HG03139 (cell line): ENCODE measurements around the gene ERCC6L.
"Not testable (repeated sequence)": the region's sequence is repeated elsewhere in the genome, so short reads cannot be mapped to it uniquely, and the experiment has no call there.

ENCODE experiments used
- ATAC-seq: cut with Tn5 transposase; IDR thresholded peaks from one replicate; pipeline ENCODE4 v1.9.1; 2021; ENCODE audit not compliant: unreplicated experiment

Gene ERCC6L

DNA sequence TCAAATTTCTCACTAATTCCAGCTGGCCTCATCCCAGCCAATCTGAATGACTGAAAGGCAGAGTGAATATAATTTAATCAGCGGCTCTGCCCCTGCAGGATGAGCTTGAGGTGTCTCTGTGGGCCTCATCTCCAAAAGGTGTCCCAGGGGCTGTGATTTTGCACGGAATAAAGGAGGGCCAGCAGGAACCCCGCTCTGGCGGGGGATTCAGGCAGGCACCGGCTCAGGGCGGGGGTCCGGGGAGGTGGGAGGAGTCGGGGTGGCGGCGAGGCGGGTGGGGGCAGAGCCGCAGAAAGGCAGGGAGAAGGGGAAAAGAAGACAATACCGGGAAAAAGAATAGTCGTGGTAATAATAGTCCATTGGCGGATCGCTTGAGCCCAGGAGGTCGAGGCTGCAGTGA lies 16.0 kb upstream of the ERCC6L start:
- ATAC-seq = no peak

DNA sequence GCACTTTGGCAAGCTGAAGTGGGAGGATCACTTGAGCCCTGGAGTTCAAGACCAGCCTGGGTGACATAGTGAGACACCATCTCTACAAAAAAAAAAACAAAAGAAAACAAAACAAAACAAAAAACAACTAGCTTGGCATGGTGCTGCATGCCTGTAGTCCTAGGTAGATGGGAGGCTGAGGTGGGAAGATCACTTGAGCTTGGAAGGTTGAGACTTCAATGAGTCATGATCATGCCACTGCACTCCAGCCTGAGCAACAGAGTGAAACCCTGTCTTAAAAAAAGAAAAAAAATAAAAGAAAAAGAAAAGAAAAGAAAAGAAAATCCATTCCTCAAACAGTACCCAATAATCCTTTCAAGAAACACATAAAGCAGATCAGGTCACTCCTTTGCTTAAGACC lies 14.9 kb upstream of the ERCC6L start:
- no peak for ATAC-seq

DNA sequence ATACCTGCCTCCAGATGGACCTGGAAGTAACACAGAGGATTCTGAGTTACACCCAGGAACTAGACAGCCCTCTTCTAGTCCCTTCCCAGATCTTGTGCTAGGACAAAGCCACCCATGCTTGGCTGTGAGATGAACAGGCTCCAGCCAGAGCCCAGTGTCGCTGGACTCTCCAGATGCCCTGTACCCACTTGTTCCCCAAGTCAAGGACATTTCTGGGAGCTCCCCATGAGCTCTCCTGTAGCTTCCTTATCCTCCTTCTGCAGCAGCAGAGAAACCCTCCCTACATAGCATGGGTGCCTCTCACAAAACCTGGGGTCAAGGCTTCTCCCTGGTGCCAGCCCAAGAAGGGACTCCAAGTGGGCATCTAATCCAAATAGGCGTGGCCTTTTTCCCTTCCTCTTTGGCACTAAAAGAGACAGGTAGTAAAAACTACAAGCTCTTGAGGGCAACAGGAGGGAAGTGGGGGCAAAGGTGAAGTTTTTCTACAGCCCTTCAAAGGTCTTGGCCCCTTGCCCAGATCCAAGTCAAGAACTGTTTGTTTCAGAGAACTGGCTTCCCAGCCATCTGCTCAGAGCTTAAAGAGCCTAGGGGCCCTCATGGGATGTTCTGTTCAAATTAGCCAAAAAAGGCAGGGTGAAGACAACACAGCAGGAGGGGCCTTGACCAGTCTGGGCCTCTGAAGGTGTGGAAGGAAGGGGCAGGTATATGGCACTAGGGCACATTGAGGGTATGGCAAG lies 8.5 kb upstream of the ERCC6L start:
- no peak for ATAC-seq

DNA sequence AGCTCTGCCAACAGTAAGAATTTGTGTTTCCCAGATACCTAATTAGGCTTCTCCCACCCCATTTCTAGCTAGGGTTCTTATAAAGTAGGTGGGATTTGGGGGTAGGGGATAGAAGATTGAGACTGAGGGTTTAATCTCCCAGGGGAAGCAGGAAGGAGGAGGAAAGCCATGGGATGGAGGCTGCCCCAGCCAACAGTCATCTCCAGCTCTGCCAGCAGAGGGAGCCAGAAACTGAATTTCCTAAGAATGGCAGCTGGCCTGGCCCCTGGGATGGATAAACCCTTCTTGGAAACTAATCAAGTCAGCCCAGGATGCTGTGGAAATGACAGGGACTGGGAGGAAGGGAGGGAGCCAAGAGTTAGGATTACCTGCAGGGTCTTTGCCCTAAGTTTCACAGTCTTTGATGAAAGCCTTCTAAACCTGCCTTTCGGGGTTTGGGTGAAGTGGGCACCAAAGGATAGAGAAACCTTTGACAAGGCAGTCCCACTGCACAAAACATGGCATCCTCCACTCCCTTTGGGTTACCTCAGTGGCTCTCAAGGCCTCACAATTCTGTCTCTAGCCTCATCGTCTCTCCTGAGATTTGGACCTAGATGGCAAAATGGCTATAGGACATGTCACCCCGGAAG lies 6.7 kb upstream of the ERCC6L start:
- ATAC-seq = no peak

DNA sequence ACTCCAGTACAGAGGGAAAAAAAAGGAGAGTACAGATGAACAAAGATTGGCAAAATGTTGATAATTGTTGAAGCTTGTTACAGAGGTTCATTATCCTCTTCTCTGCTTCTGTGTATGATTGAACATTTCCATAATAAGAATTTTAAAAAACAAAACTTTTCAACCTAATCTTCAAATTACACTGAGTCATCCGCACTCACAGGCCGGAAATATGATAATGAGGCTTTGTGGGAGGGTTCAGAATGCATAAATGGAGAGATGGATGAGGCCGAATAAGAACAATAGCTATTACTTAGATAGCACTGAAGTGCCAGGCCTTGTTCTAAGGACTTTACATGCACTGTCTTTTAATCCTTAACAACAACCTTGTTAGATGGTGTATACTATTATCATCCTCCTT lies 4.6 kb upstream of the ERCC6L start:
- no peak for ATAC-seq

DNA sequence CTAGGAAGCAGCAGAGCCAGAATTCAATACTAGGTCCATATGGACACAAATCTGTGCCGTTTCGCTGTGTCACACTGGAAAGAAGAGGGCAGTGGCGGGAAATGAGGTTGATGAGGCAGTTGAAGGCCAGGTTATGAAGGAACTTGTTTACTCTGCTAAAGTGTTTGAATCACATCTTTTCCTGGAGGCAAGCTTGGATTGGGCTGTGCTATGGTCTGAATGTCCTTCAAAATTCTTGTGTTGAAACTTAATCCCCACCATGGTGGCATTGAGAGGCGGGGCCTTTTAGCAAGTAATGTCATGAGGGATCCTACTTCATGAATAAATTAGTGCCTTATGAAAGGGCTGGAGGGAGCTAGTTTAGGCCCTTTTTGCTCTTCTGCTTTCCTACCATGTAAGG lies 2.1 kb upstream of the ERCC6L start:
- ATAC-seq = no peak

DNA sequence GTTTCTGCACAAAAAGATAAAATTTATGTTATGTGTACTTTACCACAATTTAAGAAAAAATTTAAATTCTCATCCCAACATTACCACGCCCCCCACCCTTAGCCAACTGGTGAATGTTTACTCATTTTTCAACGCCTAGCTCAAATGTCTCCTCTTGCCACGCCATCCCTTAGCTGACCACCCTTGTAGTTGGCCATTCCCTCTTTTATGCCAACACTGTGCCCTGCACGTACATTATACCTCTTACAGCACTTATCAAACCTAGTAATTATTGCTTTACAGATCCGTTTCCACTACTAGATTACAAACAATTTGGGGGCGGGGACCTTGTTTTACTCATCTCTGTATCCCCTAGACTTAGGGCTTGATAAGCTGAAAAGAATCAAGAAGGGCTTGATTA lies 644 bp downstream of the ERCC6L start:
- ATAC-seq = no peak

DNA sequence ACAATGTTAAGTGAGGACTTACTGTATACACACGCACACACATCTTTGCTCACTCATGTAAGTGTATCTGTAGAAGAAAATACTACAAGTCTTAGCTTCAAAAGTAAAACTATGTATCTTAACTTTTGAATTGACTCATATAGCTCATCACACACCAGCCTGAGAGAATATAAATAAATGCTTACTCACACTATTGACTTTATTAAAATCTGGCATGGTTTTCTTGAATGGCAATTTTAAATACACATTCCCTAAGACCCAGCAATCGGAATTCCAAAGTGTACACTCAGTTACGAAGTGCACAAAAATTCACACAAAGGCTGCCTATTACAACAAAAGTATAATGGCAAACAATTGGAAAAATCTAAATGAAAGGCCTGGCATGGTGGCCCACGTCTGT lies 2.0 kb downstream of the ERCC6L start:
- ATAC-seq = no peak

DNA sequence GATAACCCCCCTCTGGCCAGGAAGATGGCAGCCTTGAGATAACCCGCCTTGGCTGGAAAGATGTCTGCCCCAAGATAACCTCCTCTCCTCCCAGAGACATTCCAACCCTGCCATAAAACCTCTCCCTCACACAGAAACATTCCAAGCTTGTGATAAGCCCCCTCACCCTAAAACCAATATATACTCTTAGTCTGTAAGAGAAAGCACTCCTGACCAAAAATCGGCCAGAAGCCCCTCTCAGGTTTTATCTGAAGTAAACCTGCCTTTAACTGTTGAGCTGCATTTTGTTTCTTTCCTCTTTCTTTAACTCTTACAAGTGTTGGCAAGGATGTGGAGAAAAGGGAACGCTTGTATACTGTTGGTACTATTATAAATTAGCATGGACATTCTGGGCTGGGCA lies 8.5 kb downstream of the ERCC6L start:
- ATAC-seq = no peak

DNA sequence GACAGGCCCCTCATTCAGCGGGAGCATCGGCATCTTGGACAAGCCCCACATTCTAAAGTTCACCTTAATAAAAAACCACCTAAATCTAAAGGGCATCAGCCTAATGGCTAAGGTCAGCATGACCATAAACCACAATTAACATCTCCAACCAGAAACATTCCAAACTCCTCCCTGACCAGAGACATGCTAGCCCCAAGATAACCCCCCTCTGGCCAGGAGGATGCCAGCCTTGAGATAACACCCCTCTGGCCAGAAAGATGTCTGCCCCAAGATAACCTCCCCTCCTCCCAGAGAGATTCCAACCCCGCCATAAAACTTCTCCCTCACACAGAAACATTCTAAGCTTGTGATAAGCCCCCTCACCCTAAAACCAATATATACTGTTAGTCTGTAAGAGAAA lies 18.5 kb downstream of the ERCC6L start:
- not testable (repeated sequence) for ATAC-seq

DNA sequence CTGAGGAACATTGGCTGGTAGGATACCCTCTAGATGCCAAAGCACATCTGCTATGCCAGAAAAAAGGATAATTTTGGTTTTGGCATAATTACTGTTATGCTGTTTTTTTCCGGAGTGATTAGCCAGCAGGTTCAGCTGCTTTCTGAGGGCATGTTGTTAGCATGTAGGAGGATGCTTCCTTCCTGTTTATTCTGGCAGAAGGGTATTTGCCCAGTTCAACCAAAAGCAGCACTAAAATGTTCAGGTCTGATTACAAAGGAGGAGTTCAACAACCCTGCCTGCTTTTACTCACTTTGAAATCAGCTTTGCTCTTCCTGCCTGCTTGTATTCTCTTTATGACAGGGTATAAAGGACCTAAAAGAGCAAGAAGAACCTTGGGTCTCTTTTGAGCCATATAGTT lies 21.9 kb downstream of the ERCC6L start:
- ATAC-seq = no peak

DNA sequence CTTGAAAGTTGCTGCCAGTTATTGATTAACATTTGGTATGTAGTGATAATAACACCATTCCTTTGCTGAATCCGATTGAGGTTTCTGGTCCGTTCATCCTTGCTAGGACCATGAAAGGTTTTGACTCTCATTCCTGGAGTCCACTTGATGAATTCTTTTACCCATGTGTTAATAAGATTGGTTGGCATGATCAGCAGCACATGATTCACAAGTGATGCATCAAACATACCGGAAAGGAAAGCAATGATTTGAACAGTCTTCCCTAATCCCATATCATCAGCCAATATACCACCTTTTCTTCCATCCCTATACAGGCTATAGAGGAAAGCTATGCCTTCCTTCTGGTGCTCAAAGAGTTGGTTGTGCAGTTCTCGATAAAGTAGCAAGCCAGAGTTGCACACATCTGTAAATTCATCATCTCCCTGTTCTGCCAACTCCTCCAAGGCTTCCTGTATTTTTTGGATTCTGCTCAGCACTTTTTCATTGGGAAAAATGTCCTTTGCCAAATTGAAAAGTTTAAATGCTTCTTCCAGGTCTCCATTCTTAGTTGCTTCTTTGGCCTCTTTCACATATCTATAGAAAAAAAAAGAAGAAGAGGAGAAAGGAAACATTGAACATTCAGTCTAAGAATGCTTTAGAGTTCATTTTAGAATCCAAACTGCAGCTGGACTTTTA lies 30.6 kb downstream of the ERCC6L start:
- ATAC-seq = no peak

DNA sequence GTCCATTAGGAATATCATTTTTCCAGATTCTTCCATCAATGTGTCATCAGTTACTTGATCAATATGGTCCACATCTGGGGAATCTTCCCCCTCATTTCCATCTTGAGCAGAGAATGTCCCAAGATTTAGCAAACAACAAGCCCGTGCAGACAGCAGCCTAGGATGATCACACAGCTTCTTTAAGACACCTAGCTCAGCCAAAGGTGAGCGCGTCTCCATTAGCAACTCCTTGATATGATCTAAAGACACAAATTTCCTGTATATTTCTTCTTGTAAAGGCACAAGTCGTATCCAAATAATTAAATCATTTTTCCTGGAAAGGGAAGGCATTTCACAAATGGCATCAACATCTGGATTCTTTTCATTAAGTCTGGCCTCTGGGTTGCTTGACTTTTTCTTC lies 31.5 kb downstream of the ERCC6L start:
- ATAC-seq = no peak

DNA sequence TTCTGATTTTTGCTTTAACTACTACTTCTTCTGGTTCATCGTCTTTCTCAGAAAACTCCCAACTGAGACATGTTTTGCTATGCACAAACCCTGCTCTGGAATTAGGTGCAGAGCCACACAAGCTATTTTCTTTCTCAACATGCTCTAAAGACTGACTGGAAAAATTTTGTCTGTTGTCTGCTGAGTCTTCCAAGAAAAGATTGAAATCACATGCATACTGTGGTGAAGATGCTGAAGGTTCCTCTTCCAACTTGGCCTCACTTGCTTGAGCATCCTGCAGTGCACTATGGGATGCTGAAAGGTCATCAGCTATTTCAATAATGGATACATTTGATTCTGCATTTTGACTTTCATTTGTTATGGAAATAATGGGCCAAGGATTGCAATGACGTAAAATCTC lies 33.1 kb downstream of the ERCC6L start:
- ATAC-seq = no peak

DNA sequence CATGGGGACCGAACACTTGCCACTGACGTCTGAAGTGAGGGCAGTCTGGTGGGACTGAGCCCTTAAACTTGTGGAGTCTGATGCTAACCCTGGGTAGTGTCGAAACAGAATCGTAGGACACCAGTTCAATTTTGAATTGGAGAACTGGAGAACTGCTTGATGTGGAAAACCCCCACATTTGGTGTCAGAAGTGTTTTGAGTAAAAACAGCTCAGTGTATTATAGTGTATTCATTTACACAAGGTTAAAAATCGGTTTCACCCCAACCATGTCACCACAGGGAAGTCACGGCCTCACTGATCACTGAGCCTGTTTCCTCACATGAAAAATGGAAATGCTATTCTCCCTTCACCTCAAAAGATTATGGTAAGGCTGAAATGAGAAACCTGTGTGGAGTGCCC lies 35.4 kb downstream of the ERCC6L start:
- no peak for ATAC-seq

DNA sequence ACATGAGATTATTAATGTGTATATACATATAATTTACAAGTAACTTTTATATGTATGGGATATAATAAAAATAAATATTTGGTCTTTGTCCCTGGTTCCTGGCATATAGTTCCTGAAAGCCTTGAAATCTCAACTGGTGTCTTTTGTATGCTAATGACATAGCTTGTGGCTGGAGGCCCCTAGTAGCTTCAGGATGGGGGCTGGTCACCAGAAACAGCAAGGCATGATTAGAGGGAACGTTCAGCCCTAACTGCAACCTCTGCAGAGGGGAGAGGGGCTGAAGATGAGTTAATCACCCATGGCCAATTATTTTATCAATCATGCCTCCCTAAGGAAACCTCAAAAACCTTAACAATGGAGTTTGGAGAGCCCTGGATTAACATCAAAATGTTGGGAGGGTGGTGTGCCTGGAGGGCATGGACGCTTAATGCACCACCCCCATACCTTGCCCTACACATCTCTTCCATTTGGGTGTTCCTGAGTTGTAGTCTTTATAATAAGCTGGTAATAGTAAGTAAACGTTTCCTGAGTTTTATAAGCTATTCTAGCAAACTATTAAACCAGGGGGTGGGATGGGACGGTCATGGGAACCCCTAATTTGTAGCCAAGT lies 35.9 kb downstream of the ERCC6L start:
- ATAC-seq = no peak

DNA sequence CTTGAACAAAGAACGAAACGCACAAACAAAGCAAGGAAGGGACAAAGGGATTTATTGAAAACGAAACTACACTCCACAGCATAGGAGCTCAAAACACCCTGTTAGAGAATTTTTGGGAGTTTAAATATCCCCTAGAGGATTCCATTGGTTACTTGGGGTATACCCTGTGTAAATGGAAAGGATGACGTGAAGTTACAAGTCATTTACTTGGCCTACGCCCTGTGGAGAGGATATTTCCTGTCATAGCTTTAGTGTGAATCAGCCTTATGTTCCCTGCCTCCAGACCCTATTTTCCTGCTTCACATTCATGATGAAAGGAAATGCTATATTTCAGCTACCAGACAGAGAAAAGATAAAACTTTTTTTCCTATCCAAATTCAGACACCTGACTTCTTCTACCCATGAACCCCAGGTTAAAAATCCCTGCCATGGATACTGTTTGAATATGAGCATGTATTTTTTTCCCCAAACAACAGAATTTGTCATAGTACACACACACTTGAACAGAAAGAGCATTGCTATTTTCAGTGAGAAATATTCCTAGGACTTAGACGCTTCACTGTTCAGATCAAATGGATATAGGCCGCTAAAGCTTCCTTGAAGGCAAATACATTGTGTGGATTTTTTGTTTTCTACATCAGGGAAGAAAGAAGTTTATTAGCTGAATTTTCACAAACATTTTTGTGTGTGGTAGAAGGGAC lies 36.8 kb downstream of the ERCC6L start:
- no peak for ATAC-seq

DNA sequence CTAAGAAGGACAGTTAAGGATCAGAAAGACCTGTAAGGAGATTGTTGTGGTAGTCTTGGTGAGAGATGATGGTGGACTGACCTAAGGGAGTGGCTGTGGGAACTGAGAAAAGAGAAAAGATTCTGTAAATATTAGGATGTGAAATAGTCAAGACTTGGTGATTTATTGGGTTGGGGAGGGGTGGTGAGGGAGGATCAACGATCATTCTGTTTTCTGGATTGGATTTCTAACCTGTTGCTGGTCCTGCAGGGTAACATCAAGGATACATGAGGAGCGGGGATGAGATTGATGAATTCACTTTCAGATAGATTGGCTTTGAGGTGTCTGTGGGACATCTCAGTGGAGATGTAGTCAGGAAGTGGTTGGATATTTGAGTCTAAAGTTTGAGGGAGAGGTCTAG lies 55.9 kb downstream of the ERCC6L start:
- no peak for ATAC-seq

DNA sequence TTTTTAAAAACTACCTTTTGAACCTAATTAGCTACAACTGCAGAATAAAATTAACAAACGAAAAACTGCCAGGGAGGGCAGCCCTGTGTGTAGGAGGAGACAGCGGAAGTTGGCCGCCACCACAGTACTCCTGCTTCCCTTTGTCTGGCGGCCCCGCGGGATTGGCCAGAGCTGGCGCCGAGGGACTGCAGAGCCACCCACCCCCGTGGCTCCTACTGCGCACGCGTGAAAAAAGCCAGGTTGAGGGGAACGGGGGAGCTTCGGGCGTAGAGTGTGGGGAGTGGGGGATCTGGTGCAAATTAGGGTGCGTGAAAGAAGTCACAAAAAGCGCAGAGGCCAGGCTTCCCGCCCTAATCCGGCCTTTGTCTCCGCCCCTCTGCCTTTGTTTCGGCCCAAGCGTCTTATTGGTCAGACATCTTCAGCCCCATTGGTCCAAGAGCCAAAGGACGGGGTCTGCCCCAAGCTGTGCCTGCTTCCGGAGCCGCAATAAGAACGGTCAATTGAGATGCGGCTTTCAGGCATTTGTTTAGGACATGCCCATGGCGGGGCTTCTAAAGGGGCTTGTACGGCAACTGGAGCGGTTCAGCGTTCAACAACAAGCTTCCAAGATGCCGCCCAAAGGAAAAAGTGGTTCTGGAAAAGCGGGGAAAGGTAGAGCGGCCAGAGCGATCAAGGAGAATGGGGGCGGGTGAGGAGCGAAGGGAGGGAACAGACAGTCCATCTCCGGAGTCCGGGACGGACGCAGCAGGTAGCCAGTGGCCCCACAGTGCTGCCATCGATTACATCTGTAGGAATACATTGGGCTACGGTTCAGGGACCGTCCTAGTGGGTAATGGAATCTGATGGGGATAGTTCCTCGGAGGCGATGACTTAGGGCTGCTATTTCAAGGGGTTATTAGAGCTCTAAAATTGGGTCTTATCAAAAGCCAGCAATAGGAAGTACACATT lies 57.4 kb downstream of the ERCC6L start, which contains the start of gene PIN4:
Gene PIN4 (plus strand): TSS at position 580 of the 948 bp plus-strand sequence. CDS start 29 bp downstream, at position 609.
- peak; percentile 97 for ATAC-seq

DNA sequence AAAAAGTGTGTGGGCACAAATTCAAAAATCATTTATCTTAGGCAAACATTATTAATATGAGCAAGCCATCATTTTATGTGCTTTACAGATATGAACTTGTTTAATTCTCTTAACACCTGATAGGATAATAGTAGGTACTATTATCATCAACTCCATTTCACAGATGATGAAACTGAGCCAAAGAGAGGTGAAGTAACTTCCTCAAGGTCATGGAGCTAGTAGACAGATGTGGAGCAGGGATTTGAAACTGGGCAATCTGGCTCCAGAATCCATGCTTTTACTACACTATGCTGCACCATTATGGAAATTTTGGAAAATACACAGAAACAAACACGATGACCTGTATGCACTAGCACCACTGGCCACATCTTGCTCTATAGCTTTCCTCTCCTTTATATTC lies 58.3 kb downstream of the ERCC6L start:
- ATAC-seq = no peak
